Left hindlimb (tissue), 1 donor: ENCODE results near the gene ADAMTSL3.
"Not testable (repeated sequence)": the region's sequence is repeated elsewhere in the genome, so short reads cannot be mapped to it uniquely, and the experiment has no call there.

Experiments
- DNase-seq: peaks from one replicate; pipeline ENCODE4 v3.0.0-alpha.2; 2018

ADAMTSL3 gene

DNA sequence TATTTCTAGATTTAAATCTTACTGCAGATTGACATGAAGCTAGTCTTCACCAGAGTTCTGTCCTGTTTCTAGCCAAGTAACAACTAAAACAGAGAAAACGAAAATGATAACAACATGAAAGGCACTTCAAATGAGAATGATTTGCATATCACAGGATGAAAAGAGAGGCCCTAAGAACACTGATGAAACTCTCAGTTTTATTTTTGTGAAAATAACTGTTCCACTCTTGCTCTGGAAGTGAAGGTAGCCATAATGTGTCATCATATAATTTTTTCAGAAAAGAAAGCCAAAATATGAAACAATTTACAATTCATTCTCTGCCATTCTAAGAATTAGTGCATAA is 274.4 kb downstream of the ADAMTSL3 start:
- DNase-seq = no peak

- no peak for DNase-seq
These were observed 275.0 kb downstream of the ADAMTSL3 start for GRCh38 chr15:83928878-83929418.

DNA sequence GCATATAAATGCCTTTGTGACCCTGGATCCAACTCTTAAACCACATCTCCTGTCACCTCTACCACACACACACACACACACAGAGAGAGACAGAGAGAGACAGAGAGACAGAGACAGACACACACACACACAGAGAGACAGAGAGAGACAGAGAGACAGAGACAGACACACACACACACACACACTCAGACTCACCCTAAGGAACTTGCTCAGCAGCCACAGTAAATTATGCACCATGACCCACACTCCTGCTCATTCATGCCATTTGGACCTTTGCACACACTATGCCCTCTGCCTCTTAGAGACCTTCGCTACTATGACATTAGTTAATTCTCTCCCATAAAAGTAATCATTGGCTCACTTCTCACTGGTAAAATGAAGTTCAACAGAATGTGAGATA is 275.7 kb downstream of the ADAMTSL3 start:
- no peak for DNase-seq

GRCh38 chr15:83930392-83931212 is 276.7 kb downstream of the ADAMTSL3 start:
- no peak for DNase-seq

GRCh38 chr15:83935774-83936173 is 281.9 kb downstream of the ADAMTSL3 start:
- DNase-seq = no peak

- no peak for DNase-seq
These were observed 286.2 kb downstream of the ADAMTSL3 start for GRCh38 chr15:83940136-83940535.

GRCh38 chr15:83943043-83943442 is 289.1 kb downstream of the ADAMTSL3 start:
- DNase-seq = no peak

DNA sequence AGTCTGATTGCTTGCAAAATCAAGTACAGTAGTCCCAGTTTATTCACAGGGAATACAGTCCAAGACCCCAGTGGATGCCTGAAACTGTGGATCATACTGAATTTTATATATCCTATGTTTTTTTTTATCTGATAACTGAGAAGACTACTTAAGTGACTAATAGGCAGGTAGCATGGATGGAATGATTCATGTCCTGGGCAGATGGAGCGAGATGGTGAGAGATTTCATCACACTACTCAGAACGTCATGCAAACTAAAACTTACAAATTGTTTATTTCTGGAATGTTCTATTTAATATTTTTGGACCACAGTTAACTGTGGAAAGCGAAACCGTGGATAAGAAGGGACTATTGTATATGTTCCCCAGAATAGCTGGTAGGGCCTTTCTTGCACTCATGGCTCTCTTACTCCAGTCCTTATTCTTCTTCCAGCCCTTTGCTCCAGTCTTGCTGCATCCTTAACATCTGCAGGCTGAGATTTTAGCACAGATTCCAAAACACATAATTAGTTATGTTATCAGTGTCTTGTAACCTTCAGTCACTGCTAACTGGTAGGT is 290.0 kb downstream of the ADAMTSL3 start:
- DNase-seq = no peak

- DNase-seq = no peak
These were observed 293.2 kb downstream of the ADAMTSL3 start for GRCh38 chr15:83947156-83947555.

DNA sequence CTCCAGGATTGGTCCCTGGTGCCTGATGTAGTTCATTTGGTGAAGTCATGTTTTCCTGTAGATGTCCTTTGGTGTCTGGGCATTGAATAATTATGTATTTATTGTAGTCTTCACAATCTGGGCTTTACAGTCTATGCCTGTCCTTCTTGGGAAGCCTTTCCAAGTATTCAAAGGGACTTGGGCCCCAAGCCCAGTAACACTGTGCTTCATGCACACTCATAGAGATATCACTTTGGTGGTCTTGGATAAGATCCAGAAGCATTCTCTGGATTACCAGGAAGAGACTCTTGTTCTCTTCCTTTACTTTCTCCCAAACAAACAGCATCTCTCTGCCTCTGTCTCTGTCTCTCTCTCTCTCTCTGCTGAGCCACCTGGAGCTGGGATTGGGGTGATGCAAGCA is 300.6 kb downstream of the ADAMTSL3 start:
- no peak for DNase-seq

- DNase-seq = no peak
These were observed 301.9 kb downstream of the ADAMTSL3 start for GRCh38 chr15:83955806-83956265.

DNA sequence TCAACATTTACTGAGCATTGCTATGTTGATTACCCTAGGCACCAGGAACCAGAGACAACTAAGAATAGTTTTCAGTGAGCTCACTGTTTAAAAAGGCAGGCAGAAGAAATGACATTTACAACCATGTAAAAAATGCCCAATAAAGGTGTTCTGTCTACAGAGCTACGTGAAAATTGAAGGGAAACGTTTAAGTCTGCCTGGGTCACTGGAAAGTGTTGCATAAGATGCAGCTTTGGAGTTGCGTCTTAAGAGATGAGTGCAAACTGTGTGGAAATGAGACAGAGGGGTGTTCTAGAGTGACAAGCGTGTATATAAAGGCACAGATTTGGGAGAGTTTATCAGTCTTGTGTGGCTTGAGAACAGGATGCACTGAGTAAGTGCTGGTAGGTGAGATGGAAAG is 303.0 kb downstream of the ADAMTSL3 start:
- DNase-seq = no peak

DNA sequence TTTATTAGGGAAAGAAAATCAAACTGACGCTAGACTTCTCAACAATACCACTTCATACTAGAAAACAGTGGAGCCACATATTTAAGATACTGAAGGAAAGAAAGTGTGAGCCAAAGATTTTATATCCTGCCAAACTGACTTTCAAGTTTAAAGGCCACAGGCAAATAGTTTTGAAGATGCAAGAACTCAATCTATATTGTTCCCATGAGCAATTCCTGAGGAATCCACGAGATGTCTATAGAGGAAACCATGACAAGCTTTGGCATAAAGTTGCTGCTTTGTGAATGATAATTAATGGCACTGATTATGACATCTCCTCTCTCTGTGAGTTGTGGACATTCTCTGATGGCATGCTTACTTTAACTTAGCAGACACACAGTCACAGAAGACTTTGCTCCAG is 305.6 kb downstream of the ADAMTSL3 start:
- no peak for DNase-seq

GRCh38 chr15:83960192-83960829 is 306.4 kb downstream of the ADAMTSL3 start:
- DNase-seq = no peak

DNA sequence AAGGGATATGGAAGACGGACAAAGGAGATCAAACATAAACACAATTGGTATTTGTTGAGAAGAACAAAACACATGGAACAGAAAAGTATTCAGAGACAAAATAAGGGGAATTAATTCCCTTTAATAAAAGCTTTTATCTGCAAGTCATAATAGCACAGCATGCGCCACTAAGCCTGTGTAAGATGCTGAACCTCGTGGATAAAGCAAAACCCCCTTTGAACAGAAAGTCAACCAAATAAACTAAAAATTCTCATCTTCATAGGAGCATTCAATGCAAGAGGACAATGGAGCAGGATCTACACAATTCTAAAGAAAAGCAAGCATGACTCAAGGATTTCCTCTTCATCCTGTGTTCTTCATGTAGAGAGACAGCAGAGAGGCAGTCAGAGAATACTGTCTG is 307.4 kb downstream of the ADAMTSL3 start:
- no peak for DNase-seq

DNA sequence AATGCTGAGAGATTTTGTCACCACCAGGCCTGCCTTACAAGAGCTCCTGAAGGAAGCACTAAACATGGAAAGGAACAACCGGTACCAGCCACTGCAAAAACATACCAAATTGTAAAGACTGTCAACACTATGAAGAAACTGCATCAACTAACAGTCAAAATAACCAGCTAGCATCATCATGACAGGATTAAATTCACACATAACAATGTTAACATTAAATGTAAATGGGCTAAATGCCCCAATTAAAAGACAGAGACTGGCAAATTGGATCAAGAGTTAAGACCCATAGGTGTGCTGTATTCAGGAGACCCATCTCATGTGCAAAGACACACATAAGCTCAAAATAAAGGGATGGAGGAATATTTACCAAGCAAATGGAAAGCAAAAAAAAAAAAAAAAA is 311.0 kb downstream of the ADAMTSL3 start:
- not testable (repeated sequence) for DNase-seq

DNA sequence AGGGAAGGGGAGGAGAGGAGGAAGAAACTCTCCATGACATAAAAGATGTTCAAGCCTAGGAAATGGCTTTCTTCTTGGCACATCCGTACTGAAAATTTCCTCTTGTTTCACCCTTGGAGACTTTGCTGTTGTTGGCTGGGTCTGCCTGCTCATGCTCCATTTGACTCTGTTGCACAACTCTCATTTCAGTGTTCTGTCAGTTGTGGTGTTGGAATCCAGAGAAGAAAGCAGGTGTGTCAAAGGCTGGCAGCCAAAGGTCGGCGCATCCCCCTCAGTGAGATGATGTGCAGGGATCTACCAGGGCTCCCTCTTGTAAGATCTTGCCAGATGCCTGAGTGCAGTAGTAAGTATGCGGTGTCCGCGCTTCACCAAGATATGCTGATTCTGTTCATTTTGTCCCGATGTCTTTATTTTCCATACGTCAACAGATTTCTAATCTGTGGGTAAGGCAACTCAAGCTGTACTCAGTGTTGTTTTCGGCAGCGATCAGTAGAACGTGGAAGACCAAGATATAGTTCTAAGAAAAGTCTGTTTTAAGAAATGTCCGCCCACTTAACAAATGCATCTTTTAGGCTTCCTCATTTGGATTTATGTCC is 316.5 kb downstream of the ADAMTSL3 start:
- DNase-seq = peak; percentile 44

DNA sequence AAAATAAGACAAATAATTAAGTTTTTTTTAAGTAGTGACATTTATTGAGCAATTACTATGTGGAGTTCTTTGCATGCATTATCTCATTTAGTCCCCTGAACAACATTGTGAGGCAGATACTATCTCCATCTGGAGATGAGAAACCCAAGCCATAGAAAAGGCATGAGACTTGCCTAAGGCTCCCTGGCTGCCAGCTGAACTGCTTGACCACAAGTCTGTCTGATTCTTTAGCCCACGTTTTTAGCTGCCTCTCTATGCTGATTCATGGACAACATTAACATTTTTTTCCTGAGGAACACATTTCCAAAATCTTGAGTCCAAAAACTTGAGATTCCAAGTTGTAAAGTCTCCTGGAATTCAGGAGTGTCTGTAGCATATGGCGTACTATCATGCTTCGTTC is 318.1 kb downstream of the ADAMTSL3 start:
- DNase-seq = no peak

- DNase-seq = no peak
These were observed 319.9 kb downstream of the ADAMTSL3 start for GRCh38 chr15:83973816-83974215.

GRCh38 chr15:83977992-83978391 is 324.1 kb downstream of the ADAMTSL3 start:
- no peak for DNase-seq

GRCh38 chr15:83978588-83978987 is 324.7 kb downstream of the ADAMTSL3 start:
- DNase-seq = no peak

DNA sequence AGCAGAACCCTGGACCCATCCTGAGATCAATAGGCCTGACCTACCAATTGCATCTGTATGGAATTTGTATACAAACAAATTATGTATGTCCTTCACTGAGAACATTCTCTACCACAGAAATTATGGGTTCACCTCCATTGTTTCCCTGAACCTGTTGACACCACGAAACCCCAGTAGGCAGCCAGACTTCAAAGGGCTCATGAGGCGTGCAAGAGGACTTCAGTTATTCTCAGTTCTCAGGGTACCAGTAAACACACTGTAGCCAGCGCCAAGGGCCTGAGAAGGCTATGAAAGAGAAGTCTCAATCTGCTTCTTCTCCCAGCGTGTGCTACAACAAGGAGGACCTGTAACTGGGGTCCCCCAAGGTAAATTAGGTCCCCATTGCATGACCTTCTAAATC is 326.7 kb downstream of the ADAMTSL3 start:
- DNase-seq = no peak

- DNase-seq = no peak
These were observed 328.8 kb downstream of the ADAMTSL3 start for GRCh38 chr15:83982748-83983147.
